Activated T-cell treated with anti-CD3 and anti-CD28 coated beads, Interleukin-2, amount 50 U/mL, for 48 hours (primary cell): Measurements from ENCODE around the gene MACROD2.

Experiments
- DNase-seq, 2 experiments: peaks; one replicate each; pipeline ENCODE4 v3.0.0-alpha.2; 2020

Gene MACROD2

DNA sequence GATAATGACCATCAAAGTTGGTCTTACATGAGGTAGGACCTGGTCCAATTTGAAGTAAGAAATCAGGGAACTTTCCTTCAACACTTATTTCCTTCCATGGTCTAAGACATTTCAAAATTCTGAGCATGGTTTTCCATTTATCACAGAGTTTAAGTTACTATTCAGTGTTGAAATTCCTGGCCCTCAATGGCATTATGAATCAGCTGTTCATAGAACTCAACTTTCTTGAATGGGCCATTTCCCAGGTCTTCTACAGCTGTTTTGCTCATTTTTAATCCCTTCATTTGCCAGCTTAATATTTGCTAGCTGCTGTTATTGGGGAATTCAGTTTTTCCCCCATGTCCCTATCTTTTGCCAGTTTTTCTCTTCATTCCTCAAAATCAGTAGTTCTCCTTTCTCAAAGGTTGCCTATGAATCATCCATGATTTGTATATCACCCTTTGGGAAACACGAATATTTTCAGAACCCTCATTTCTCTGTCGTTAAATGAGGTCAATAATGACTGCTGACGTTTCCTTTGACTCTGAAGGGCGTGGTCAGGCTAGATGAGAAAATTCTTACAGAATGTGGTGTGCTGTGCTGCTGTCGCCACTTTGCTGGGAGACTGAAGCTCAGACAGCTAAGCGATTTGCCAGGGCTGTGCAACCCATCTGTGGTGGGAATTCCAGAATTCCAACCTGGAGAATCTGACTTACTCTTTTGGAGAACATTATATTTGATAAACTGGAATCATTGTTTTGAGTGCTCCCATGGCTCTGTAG, 558.6 kb downstream of the MACROD2 start:
- no peak for DNase-seq

DNA sequence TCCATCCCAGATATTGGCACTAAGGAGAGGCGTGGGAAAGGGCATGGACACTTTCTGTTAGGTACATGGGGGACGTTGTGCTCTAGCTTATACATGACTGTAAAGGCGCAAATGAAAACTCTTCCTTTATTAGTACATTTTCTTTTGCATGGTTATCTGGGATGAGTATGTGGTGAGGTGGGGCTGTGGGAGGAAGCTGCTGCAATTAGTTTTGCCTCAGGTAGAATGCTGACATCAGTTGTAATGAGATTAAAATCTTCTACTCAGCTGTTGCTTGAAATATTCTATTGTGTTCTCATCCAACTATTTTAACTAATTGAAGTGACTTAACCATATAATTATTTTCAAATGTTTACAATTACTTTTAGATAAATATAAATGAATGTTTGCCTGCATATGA, 560.4 kb downstream of the MACROD2 start:
- no peak for DNase-seq

DNA sequence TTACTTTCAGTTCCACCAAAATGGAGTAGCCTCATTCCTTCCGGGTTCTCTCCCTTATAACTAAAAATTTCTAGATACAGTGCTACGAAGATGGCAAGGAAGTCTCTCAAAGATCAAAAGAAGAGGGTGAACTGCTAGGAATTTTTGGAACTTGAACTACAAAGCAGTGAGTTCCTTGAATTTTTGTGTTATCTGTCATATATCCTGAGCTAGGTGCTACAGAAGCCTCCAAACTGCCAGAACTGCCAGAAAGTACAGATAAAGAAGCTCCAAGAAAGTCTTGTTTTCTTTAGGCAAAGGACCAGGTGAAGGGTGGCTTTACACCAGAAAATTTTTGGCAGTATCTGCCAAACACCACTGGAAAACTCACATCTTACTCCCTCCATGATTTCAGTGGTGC, 560.9 kb downstream of the MACROD2 start:
- DNase-seq = no peak

DNA sequence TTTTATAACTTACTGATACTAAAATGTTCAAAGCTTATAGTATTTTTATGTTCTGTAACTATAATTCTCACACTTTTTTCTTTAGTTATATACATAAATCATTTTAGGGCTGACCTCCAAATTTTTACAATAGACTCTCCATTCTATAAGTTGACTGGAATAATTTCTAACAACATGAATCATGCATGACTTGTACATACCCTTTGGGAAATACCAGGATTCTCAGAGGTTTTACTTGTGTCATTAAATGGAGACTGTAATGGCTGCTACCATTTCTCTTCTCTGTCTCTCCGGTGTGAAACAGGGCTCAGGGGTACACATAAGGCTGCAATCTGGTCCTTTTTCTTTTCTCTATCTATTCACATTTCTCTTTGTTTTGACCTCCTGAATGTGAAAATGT, 564.3 kb downstream of the MACROD2 start:
- DNase-seq = no peak

DNA sequence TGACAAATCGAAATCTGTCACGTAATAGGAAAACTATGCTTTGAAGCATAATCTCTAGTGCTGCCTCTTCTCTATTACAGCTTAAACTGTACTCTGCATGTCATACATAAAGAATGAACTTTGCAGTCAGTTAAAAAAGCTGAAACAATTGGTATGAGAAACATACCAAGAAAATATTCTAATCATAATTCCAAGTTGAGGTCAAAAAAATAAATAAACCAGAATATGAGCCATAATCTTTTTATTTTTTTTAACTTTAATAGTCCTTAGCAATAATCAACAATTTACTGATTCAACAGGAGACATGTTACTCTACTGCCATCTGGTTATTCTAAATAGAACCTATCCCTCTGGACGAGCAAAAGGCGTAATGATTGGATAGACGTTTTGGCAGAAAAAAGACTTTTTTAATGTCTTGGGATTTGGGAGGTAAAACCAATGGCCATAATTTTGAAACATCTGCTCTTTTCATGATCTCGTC, 566.5 kb downstream of the MACROD2 start:
- no peak for DNase-seq

GRCh38 chr20:14562981-14563380, 567.7 kb downstream of the MACROD2 start:
- no peak for DNase-seq

DNA sequence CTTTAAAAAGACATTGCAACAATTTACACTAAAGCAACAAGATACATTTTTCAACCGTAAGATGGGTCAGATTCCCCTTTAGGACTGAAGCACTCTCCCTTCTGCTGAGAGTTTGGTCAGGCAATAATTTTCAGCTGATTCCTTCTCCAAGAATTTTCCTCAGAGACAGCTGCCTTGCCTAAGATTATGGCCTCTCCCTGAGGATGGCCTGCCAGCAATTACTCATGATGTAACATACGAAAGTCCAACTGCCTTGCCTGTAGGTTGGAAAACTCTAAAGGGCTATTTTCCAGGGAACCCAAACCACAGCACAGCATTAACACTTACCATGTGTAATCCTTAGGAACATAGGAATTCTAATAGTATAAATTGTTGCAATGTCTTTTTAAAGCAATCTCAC, 571.2 kb downstream of the MACROD2 start:
- no peak for DNase-seq

GRCh38 chr20:14568225-14568624, 572.9 kb downstream of the MACROD2 start:
- DNase-seq = no peak

DNA sequence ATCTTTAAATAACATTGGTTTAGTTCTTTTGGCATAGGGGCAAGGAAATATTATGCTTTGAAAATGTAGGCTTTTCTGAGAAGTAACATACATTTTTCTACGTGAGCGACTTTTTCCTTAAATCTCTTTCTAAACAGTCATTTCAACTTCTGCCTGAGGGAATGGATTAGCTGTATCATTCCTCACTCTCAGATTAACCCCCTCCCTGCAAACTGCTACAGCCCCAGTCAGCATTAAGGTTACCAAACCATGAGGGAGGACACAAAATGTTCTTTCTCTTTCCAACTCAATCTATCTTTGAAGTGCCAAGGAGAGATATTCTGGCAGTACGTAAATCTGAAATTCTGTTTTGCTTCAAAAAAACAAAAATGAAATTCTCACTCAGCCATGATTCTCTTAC, 573.4 kb downstream of the MACROD2 start:
- DNase-seq = no peak

DNA sequence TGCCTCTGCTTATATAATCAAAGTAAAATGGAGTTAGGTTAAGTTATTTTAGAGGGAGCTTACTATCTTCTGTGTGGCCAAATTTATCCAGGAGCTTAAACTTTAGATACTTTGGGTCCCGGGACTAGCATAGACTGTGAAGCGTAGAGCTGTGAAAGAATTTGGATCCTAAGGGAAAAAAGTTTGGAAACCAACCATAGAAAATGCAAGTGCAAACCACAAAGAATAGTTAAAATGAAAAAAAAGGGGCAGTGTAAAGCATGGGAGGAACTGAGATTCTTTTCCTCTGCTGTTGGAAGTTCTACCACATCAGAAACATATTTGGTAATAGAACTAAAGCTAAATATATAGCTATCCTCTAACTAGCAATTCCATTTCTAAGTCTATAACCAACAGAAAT, 574.3 kb downstream of the MACROD2 start:
- no peak for DNase-seq

GRCh38 chr20:14570811-14571210, 575.5 kb downstream of the MACROD2 start:
- no peak for DNase-seq

DNA sequence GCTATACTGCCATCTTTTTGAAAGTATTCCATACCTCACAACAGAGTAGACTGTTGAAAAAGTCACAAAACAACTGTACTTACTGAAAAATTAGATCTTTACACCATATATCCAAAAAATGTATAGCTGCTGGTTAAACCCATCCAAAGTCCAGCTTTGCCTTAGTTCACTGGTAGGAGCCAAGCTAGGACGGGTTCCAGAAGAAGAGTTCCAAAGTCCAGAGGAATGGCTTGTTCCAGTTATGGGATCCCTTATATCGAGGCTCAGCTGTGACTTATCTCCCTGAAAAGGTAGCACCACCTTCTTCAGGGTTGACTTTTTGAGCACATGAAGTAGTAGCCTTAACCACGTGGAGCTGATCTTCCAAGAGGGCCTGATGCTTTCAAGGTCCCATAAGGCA, 578.4 kb downstream of the MACROD2 start:
- DNase-seq = no peak

- DNase-seq = no peak
Measured at GRCh38 chr20:14576196-14576877, 581.0 kb downstream of the MACROD2 start.

GRCh38 chr20:14580418-14581074, 585.2 kb downstream of the MACROD2 start:
- no peak for DNase-seq

DNA sequence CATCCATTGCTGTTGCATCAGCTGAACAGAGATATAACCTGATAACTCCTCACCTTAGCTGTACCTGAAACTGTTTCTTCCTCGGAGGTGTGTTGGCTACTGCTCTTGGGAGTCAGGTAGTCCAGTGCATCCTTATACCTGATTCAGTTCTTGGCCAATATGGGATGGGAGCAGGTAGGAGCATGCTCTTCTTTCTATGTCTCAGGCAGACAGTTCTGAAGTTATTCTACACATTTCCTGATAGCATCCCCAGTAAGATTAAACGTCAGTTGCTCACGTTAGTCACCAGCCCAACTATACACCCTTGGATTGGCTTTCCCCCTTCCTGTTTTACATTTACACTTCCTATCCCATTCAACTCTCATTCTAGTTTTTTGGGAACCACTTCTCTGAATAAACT, 586.4 kb downstream of the MACROD2 start:
- no peak for DNase-seq

GRCh38 chr20:14582855-14583254, 587.5 kb downstream of the MACROD2 start:
- DNase-seq = no peak

DNA sequence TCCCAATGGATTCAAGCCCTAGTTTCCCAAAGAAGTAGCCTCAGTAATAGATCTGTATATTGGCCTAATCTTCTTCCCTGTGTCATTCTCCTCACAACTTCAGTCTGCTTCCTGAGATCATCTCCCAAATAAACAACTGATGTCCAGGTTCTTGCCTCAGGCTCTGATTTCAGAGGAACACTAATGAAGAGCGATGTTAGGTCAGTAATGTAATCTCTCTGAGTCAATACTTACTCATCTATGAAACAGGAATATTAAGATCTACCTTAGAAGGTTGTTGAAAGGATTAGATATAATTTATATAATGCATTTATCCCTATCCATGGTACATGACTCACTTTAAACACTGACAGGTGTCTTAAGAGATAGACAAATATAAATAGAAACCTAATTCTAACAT, 588.1 kb downstream of the MACROD2 start:
- DNase-seq = no peak

DNA sequence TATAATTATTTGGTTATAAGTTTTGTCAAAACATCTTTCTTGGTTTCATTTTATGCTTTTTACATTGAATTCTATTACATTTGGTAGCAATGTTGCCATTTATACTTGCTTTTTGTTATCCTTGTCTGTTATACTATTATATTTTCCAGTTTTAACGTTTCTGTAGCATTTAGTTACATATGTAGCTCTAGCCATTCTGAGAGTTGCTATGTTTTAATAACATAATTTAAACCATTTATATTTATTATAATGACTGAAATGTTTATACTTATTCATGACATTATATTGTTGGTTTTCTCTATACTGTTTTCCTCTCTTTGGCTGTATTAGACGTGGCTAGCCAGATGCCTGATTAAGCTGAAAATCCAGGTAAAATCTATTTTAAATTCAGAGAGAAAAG, 594.1 kb downstream of the MACROD2 start:
- DNase-seq = no peak

- no peak for DNase-seq
Measured at GRCh38 chr20:14595051-14595450, 599.7 kb downstream of the MACROD2 start.

DNA sequence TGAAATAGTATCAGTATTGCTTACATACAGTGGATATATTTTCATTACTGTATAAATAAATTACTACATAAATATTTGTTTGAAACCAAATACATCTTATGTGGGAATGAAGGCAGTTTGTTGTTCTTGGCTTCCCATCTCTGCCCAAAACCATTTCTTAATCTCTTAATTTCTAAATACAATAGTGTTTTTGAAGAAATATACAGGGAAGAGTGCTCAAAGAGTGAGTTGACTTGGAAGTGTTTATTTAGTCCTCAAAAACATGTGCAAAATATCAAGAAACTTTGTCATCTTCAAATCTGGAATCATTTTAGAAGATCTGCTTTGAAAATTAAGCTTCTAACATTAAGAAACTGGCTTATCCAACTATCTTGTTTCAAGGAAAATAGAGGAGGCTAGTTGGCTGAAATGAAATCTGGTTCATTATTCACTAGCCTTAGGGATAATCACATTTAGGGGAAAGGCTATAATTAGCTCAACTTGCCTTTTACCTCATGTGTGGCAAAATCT, 601.9 kb downstream of the MACROD2 start:
- DNase-seq = no peak

DNA sequence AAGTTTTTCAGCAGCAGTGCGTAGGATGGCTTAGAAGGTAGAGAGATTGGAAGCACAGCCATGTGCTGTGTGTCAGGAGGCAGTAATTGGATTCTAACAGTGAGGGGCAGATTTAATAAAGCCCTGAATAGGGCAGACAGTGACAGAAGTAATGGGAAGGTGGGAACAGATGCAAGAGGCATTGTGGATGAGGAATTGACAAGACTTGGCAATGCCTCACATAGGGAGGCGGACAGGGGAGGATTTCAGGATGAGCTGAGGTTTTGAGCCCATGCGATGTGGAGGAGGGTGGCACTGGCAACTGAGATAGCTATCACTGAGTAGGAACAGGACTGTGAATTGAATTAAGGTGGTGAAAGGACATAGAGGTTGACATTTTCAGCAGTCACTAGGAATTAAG, 604.3 kb downstream of the MACROD2 start:
- DNase-seq = no peak

GRCh38 chr20:14600527-14600926, 605.2 kb downstream of the MACROD2 start:
- no peak for DNase-seq

- DNase-seq = no peak
Measured at GRCh38 chr20:14604143-14604542, 608.8 kb downstream of the MACROD2 start.
